Measurements from ENCODE around the gene PPRC1. TPM values are rescaled to one million over a fixed set of nuclear protein-coding genes. Genes with fewer than 3 reads are reported as not detected.

The PPRC1 gene
- total RNA-seq, 4 donors from 2014 or later = 11.7 to 27.5 (median 16.6) TPM

GRCh38 chr10:102191956-102192355 lies 59.1 kb downstream of the PPRC1 start:
- Histone ChIP-seq H3K9me3 (no peaks in the 10 kb centered on the region), H3K4me3 (replicated peaks in 1 of 3) (no peak overlapping the region), H3K27ac (no peak overlapping the region), H3K27me3 (no peaks in the 10 kb centered on the region), H3K4me1 (no peaks in the 10 kb centered on the region), H3K36me3 (no peaks in the 10 kb centered on the region)
- TF ChIP-seq POLR2A (IDR thresholded peaks at IDR 0.05) (no peak), CTCF (IDR thresholded peaks at IDR 0.05) (no peak)
- intact Hi-C loops (cut with DNase I) = no loop called here
- 75 to 82% methylated on average over 7 of the region's 7 CpGs for WGBS, 2 donors
- DNase-seq = no peak

- Histone ChIP-seq H3K9me3 (no peaks in the 10 kb centered on the region), H3K4me1 (no peaks in the 10 kb centered on the region), H3K27me3 (no peaks in the 10 kb centered on the region), H3K27ac (no peak overlapping the region), H3K4me3 (replicated peaks in 1 of 3) (no peak overlapping the region), H3K36me3 (no peaks in the 10 kb centered on the region)
- intact Hi-C loops (cut with DNase I) = no loop called here
- no peak for DNase-seq
- TF ChIP-seq CTCF (IDR thresholded peaks at IDR 0.05) = no peak
- TF ChIP-seq POLR2A (IDR thresholded peaks at IDR 0.05) = no peak
- WGBS, 2 donors = 79 to 82% methylated on average over 6 of the region's 6 CpGs
Observed at GRCh38 chr10:102195296-102195870, 62.5 kb downstream of the PPRC1 start.

GRCh38 chr10:102196893-102197292 lies 64.1 kb downstream of the PPRC1 start:
- 74 to 83% methylated on average over 2 of the region's 2 CpGs for WGBS, 2 donors
- H3K9me3 ChIP-seq = no peaks in the 10 kb centered on the region
- intact Hi-C loops (cut with DNase I) = no loop called here
- no peak for TF ChIP-seq POLR2A (IDR thresholded peaks at IDR 0.05)
- TF ChIP-seq CTCF (IDR thresholded peaks at IDR 0.05) = no peak
- H3K4me1 ChIP-seq = no peaks in the 10 kb centered on the region
- DNase-seq = no peak
- H3K4me3 ChIP-seq (replicated peaks in 1 of 3) = no peak overlapping the region
- H3K27me3 ChIP-seq = no peaks in the 10 kb centered on the region
- H3K27ac ChIP-seq = no peak overlapping the region
- no peaks in the 10 kb centered on the region for H3K36me3 ChIP-seq

GRCh38 chr10:102198027-102198426 lies 65.2 kb downstream of the PPRC1 start:
- intact Hi-C loops (cut with DNase I) = no loop called here
- no peak for DNase-seq
- 72 to 85% methylated on average over 2 of the region's 2 CpGs for WGBS, 2 donors
- Histone ChIP-seq H3K9me3 (no peaks in the 10 kb centered on the region), H3K27ac (no peak overlapping the region), H3K4me3 (replicated peaks in 1 of 3) (no peak overlapping the region), H3K36me3 (no peaks in the 10 kb centered on the region), H3K27me3 (no peaks in the 10 kb centered on the region), H3K4me1 (no peaks in the 10 kb centered on the region)
- TF ChIP-seq CTCF (IDR thresholded peaks at IDR 0.05) (no peak), POLR2A (IDR thresholded peaks at IDR 0.05) (no peak)

Small RNA genes within 50 kb of the gene (small RNA-seq; reads per million reads assigned to genes)
- gene AL500527.1 = not detected
- not detected for gene AL500527.2

Other genes with a start within 250 kb of the PPRC1 start
- 10 to 100 TPM; 14.2 to 21.2 (median 18.3) TPM for gene ARMH3, start 76.9 kb upstream of the PPRC1 start, total RNA-seq
- 10 to 100 TPM; 18.7 to 28.5 (median 23.8) TPM for gene HPS6, start 67.7 kb upstream of the PPRC1 start, total RNA-seq
- gene LDB1, start 12.7 kb upstream of the PPRC1 start, total RNA-seq = 10 to 100 TPM; 49.8 to 67.3 (median 54.8) TPM
- 10 to 100 TPM; 52.7 to 80.8 (median 65.1) TPM for gene NOLC1, start 19.3 kb downstream of the PPRC1 start, total RNA-seq
- gene ELOVL3, start 93.3 kb downstream of the PPRC1 start, total RNA-seq = not detected
- under 1 TPM in 1 of 4 donors, not detected in 3; 0.45 TPM for gene PITX3, start 108.5 kb downstream of the PPRC1 start, total RNA-seq
- 10 to 100 TPM; 34.0 to 68.3 (median 53.5) TPM for gene GBF1, start 112.5 kb downstream of the PPRC1 start, total RNA-seq